KOPT-K1 (cell line): Measurements from ENCODE around the gene HAGH.

Experiments used
- H3K27ac ChIP-seq: fragments of 200-600 bp; sonication (generic); 2 replicates; pipeline ENCODE4 v1.5.1; 2016; ENCODE audit warnings: antibody characterized with exemption, mild to moderate bottlenecking, low read depth, low read length; ENCODE audit not compliant: poor library complexity, severe bottlenecking
- H3K36me3 ChIP-seq: fragments of 200-600 bp; sonication (generic); 2 replicates; pipeline ENCODE4 v1.5.1; 2017; ENCODE audit warnings: antibody characterized with exemption, mild to moderate bottlenecking, low read length, moderate library complexity; ENCODE audit not compliant: insufficient read depth
- H3K9me3 ChIP-seq: fragments of 200-600 bp; sonication (generic); 2 replicates; pipeline ENCODE4 v1.5.1; 2017; ENCODE audit warnings: antibody characterized with exemption, low read length, mild to moderate bottlenecking; ENCODE audit not compliant: insufficient read depth, poor library complexity, severe bottlenecking

Gene HAGH

GRCh38 chr16:1788095-1788707 is 38.4 kb downstream of the HAGH start:
- Histone ChIP-seq H3K36me3 (peaks cover 80% of the 10 kb centered on the region), H3K27ac (no peak overlapping the region), H3K9me3 (no peaks in the 10 kb centered on the region)

GRCh38 chr16:1787322-1788094 is 39.1 kb downstream of the HAGH start:
- peaks cover 76% of the 10 kb centered on the region for H3K36me3 ChIP-seq
- no peaks in the 10 kb centered on the region for H3K9me3 ChIP-seq
- no peak overlapping the region for H3K27ac ChIP-seq

DNA sequence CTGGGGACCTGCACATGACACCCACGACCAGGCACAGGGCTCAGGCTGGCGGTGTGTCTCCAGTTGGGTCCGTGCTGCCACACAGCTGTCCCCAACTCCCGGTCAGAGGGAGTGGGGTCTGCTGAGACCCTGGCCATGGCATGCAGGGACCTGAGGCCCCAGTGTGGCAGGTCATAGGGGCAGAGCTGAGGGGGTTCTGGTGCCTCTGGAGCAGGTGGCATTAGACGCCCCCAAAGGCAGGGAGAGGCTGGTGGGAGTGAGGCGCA is 39.6 kb downstream of the HAGH start:
- Histone ChIP-seq H3K36me3 (peaks cover 70% of the 10 kb centered on the region), H3K9me3 (no peaks in the 10 kb centered on the region), H3K27ac (no peak overlapping the region)

DNA sequence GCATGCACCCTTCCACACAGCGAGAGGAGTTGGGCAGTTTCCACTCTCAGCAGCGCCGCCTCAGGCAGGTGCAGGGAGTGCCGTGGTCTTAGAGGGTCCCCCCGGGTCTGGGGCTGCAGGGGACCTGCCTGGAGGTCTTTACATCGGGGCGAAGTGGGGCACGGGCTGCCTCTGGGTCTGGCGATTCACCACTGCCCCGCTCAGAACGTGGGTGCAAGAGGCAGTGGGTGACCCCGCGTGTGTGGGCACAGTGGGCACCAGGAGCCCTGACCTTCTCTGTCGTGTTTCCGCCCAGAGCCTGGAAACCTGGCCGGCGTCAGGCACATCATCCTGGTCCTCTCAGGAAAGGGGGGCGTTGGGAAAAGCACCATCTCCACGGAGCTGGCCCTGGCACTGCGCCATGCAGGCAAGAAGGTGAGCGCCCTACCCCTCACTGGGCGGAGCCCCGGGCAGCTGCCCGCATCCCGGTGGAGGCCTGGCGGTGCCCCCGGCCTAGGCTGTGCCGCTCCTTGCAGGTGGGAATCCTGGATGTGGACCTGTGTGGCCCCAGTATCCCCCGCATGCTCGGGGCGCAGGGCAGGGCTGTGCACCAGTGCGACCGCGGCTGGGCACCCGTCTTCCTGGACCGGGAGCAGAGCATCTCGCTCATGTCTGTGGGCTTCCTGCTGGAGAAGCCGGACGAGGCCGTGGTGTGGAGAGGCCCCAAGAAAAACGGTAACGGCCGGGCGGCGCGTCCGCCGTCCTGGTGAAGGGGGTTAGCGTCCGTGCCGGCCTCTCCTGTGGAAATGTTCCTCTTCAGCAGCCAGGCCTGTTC is 40.2 kb downstream of the HAGH start:
- peaks cover 66% of the 10 kb centered on the region for H3K36me3 ChIP-seq
- no peaks in the 10 kb centered on the region for H3K9me3 ChIP-seq
- no peak overlapping the region for H3K27ac ChIP-seq

- Histone ChIP-seq H3K9me3 (no peaks in the 10 kb centered on the region), H3K36me3 (peaks cover 61% of the 10 kb centered on the region), H3K27ac (no peak overlapping the region)
Measured at GRCh38 chr16:1785846-1786170, 40.8 kb downstream of the HAGH start.

DNA sequence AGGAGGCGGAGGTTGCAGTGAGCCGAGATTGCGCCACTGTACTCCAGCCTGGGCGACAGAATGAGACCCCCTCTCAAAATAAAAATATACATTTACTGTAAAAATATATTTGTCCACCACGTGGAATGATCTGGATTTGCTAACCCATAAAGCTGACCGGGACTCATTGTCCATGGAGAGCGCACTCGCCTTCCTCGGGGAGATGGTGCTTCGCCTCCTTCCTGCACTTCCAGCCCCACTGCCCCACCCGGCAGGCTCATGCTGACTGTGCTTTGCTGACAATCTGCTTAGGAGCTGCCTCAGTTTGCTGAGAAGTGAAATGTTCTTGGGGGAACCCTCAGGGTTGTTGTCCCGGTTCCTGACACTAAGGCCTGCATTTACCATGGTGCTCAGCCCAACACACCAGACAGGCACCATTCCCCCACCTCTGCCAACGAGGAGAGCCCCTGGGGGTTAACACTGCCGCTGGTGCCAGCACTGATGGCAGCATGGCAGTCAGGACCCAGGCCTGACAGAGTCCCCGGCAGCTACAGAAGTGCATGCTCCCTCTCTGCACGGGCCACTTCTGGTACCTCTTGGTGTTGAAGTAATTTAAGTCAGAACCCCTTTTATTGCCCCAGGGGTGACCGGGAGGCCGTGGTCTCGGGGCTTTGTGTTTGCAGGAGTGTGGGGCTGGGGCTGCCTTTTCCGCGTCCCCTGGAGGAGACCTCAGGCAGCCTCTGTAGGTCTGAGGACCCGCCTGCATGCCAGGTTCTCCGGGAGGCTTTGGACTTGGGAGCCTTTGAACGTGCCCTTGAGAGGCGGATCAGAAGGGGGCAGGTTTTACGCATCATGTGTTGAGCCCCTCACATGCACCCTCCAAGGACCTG is 41.4 kb downstream of the HAGH start:
- H3K36me3 ChIP-seq: peaks cover 58% of the 10 kb centered on the region

GRCh38 chr16:1782408-1783264 is 44.0 kb downstream of the HAGH start, which contains the start of the genes NUBP2 and SPSB3:
NUBP2 (plus strand) TSS chr16:1782960; CDS start chr16:1783021, 61 bp downstream.
SPSB3 (minus strand) TSS chr16:1782571; CDS start chr16:1781483, 1,088 bp downstream.
- H3K27ac ChIP-seq: peak within 1 kb of the TSS; percentile 64
- peaks cover 48% of the 10 kb centered on the region for H3K36me3 ChIP-seq
- H3K9me3 ChIP-seq: no peaks in the 10 kb centered on the region

More for the DNA sequence above, 41.4 kb downstream of the HAGH start:
- Histone ChIP-seq H3K9me3 (no peaks in the 10 kb centered on the region), H3K27ac (no peak overlapping the region)

GRCh38 chr16:1781758-1782407 is 44.7 kb downstream of the HAGH start:
- Histone ChIP-seq H3K27ac (peak overlapping the region; percentile 64), H3K9me3 (no peaks in the 10 kb centered on the region), H3K36me3 (peaks cover 48% of the 10 kb centered on the region)

DNA sequence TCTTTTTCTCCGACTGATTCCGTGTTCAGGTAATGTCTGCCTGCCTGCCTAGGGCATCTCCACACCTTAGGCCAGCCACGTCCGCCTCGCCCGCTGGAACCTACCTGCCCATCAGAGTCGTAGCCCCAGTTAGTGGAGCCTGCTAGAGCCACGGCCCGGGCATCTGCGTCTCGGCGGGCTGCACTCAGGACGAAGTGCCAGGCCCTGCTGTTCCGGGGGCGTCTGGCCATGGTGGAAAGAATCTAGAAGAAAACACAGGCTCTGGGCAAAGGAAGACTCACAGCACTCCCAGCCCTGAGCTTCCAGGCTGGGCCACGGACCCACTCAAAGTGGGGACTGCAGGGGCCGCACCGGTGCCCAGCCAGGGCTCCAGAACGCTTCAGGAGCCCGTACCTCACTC is 45.4 kb downstream of the HAGH start:
- H3K27ac ChIP-seq: no peak overlapping the region
- no peaks in the 10 kb centered on the region for H3K9me3 ChIP-seq
- H3K36me3 ChIP-seq: peaks cover 48% of the 10 kb centered on the region

DNA sequence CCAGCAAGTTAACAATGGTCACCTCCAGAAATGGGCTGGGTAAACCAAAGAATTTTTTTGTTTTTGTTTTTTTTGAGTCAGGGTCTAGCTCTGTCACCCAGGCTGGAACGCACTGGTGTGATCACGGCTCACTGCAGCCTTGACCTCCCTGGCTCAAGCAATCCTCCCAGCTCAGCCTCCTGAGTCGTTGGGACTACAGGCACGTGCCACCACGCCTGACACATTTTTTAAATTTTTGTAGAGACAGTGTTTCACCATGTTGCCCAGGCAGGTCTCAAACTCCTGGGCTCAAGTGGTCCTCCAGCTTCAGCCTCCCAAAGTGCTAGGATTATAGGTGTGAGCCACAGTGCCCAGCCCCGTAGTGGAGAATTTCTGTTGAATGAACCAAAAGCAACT is 46.0 kb downstream of the HAGH start:
- Histone ChIP-seq H3K27ac (no peak overlapping the region), H3K9me3 (no peaks in the 10 kb centered on the region), H3K36me3 (peaks cover 48% of the 10 kb centered on the region)

DNA sequence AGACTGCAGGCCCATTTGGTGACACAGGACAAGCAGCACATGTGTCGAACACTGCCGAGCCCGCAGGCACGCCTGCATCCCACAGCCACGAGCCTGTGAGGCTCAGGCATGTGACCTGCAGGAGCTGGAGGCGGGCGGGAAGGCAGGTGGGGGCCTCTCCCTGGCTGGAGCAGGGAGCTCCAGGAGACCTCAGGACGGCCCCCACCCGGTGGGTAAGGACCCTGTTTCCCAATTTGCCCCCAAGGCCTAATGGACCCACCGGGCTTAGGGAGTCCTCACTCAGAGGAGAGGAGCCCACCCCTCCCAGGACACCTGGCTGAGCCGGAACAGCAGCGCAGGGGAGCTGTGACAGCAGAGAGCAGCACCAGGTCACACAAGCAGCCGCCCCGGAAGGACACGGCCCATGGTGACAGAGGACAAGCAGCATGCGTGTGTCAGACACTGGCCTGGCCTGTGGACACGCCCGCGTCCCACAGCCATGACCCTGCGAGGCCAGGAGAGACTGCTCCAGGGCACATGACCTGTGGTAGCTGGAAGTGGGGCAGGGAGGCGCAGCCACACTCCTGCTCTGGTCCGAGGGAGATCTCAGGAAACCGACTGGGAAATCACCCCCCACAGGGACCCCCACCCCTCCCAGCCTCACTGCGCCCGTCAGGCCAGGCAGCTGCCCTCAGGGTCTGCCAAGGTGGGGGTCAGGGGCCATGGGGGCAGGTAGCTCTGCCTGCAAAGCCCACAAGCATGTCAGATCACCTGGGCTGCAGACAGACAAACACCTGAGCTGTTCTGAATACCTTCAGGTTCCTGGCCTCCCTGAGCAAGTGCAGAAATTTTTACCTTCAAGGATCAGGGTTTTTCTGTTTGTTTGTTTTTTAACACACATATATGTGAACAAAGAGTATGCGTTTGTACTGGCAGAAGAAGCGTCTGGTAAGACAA is 46.6 kb downstream of the HAGH start:
- Histone ChIP-seq H3K27ac (no peak overlapping the region), H3K36me3 (peaks cover 47% of the 10 kb centered on the region; the same call in 1 of the 2 replicates), H3K9me3 (no peaks in the 10 kb centered on the region)

GRCh38 chr16:1779234-1779701 is 47.4 kb downstream of the HAGH start:
- peaks cover 43% of the 10 kb centered on the region; the same call in 1 of the 2 replicates for H3K36me3 ChIP-seq
- H3K27ac ChIP-seq: no peak overlapping the region
- H3K9me3 ChIP-seq: no peaks in the 10 kb centered on the region
